WTC11 (cell line): ENCODE measurements around the gene STARD8. TPM values are rescaled to one million over a fixed set of nuclear protein-coding genes. Genes with fewer than 3 reads are reported as not detected.

Experiments used
- ATAC-seq: fragments of 200-7000 bp; cut with Tn5 transposase; 2 replicates; pipeline ENCODE4 v1.10.0; 2021; ENCODE audit warnings: mild to moderate bottlenecking, moderate library complexity
- CTCF ChIA-PET: fragments of 300-600 bp; sonication (Branson Sonifier 250); formaldehyde crosslinking; loops from one replicate; lab custom pipeline; 2021; ENCODE audit warnings: antibody characterized with exemption; lab: Charles Lee
- POLR2A ChIA-PET: fragments of 350-600 bp; sonication (Branson Sonifier 250); formaldehyde crosslinking; loops from one replicate; lab custom pipeline; 2021; ENCODE audit warnings: antibody characterized with exemption; lab: Charles Lee
- DNase-seq: peaks from one replicate; pipeline ENCODE4 v3.0.0; 2021; ENCODE audit warnings: low spot score
- H3K27ac Mint-ChIP-seq: 2 replicates; pipeline ENCODE4 v1.8.0; 2021; ENCODE audit warnings: mixed read lengths
- H3K27me3 Mint-ChIP-seq: 2 replicates; pipeline ENCODE4 v1.8.0; 2021; ENCODE audit warnings: low read depth, mild to moderate bottlenecking, moderate library complexity, mixed read lengths
- H3K36me3 Mint-ChIP-seq: 2 replicates; pipeline ENCODE4 v1.8.0; 2021; ENCODE audit warnings: mixed read lengths
- H3K4me1 Mint-ChIP-seq: 2 replicates; pipeline ENCODE4 v1.8.0; 2022; ENCODE audit warnings: mixed read lengths
- H3K4me3 Mint-ChIP-seq: 2 replicates; pipeline ENCODE4 v1.8.0; 2021; ENCODE audit warnings: mild to moderate bottlenecking, moderate library complexity, mixed read lengths
- H3K9me3 Mint-ChIP-seq: 2 replicates; pipeline ENCODE4 v1.8.0; 2021; ENCODE audit warnings: mixed read lengths
- ATF6 ChIP-seq: sonication (generic); formaldehyde crosslinking; IDR thresholded peaks from 2 replicates; pipeline ENCODE4 v1.8.1; 2023; ENCODE audit warnings: mild to moderate bottlenecking, missing genetic modification reagents
- EMX1 ChIP-seq: fragments of 250-450 bp; sonication (Bioruptor Pico); IDR thresholded peaks from 2 replicates; pipeline ENCODE4 v1.8.0; 2021; ENCODE audit warnings: mild to moderate bottlenecking
- ESRRA ChIP-seq: sonication (generic); formaldehyde crosslinking; IDR thresholded peaks from 2 replicates; pipeline ENCODE4 v1.8.1; 2022; ENCODE audit warnings: mild to moderate bottlenecking, missing genetic modification reagents, borderline replicate concordance
- FOXP1 ChIP-seq: sonication (generic); formaldehyde crosslinking; IDR thresholded peaks from 2 replicates; pipeline ENCODE4 v1.8.0; 2022; ENCODE audit warnings: missing genetic modification reagents, mild to moderate bottlenecking, moderate library complexity, borderline replicate concordance
- HMGA2 ChIP-seq: fragments of 250-450 bp; sonication (Bioruptor Pico); IDR thresholded peaks from 2 replicates; pipeline ENCODE4 v1.4.0; 2021; ENCODE audit warnings: mild to moderate bottlenecking, moderate library complexity
- IRF1 ChIP-seq: sonication (generic); formaldehyde crosslinking; IDR thresholded peaks from 2 replicates; pipeline ENCODE4 v1.8.0; 2023; ENCODE audit warnings: missing genetic modification reagents
- JUN ChIP-seq: sonication (generic); formaldehyde crosslinking; IDR thresholded peaks from 2 replicates; pipeline ENCODE4 v1.8.0; 2023; ENCODE audit warnings: mild to moderate bottlenecking, missing genetic modification reagents
- KAT7 ChIP-seq: sonication (generic); formaldehyde crosslinking; IDR thresholded peaks from 2 replicates; pipeline ENCODE4 v1.8.1; 2023; ENCODE audit warnings: missing genetic modification reagents, mild to moderate bottlenecking, borderline replicate concordance
- MXD4 ChIP-seq: fragments of 250-450 bp; sonication (Bioruptor Pico); IDR thresholded peaks from 2 replicates; pipeline ENCODE4 v1.8.0; 2021; ENCODE audit warnings: mild to moderate bottlenecking, moderate library complexity, borderline replicate concordance
- NFYB ChIP-seq: sonication (generic); formaldehyde crosslinking; conservative IDR thresholded peaks from 2 replicates; pipeline ENCODE4 v1.8.0; 2022; ENCODE audit warnings: low read depth, missing genetic modification reagents
- NR1H2 ChIP-seq: sonication (generic); formaldehyde crosslinking; IDR thresholded peaks from 2 replicates; pipeline ENCODE4 v1.9.0; 2021; ENCODE audit warnings: mild to moderate bottlenecking, moderate library complexity, missing genetic modification reagents
- PREB ChIP-seq: sonication (generic); formaldehyde crosslinking; IDR thresholded peaks from 2 replicates; pipeline ENCODE4 v1.8.1; 2022; ENCODE audit warnings: mild to moderate bottlenecking, missing genetic modification reagents, moderate library complexity, borderline replicate concordance
- PRRX2 ChIP-seq: fragments of 250-450 bp; sonication (Bioruptor Pico); IDR thresholded peaks from 2 replicates; pipeline ENCODE4 v1.8.0; 2021; ENCODE audit warnings: mild to moderate bottlenecking
- RORB ChIP-seq: fragments of 250-450 bp; sonication (Bioruptor Pico); IDR thresholded peaks from 2 replicates; pipeline ENCODE4 v1.9.0; 2021; ENCODE audit warnings: mild to moderate bottlenecking
- SMAD3 ChIP-seq: sonication (generic); formaldehyde crosslinking; IDR thresholded peaks from 2 replicates; pipeline ENCODE4 v1.8.0; 2022; ENCODE audit warnings: missing genetic modification reagents, mild to moderate bottlenecking, borderline replicate concordance
- SMAD4 ChIP-seq: sonication (generic); formaldehyde crosslinking; IDR thresholded peaks from 2 replicates; pipeline ENCODE4 v1.8.0; 2022; ENCODE audit warnings: mild to moderate bottlenecking, missing genetic modification reagents
- SP1 ChIP-seq: sonication (generic); formaldehyde crosslinking; conservative IDR thresholded peaks from 2 replicates; pipeline ENCODE4 v1.8.1; 2022; ENCODE audit warnings: missing genetic modification reagents
- TEAD1 ChIP-seq: sonication (generic); formaldehyde crosslinking; IDR thresholded peaks from 2 replicates; pipeline ENCODE4 v1.8.0; 2022; ENCODE audit warnings: mild to moderate bottlenecking, missing genetic modification reagents
- TP53 ChIP-seq: sonication (generic); formaldehyde crosslinking; IDR thresholded peaks from 2 replicates; pipeline ENCODE4 v1.8.1; 2023; ENCODE audit warnings: mild to moderate bottlenecking, missing genetic modification reagents
- ZBTB43 ChIP-seq: sonication (generic); formaldehyde crosslinking; IDR thresholded peaks from 2 replicates; pipeline ENCODE4 v1.8.1; 2023; ENCODE audit warnings: mild to moderate bottlenecking, missing genetic modification reagents
- ZMAT4 ChIP-seq: fragments of 250-450 bp; sonication (Bioruptor Pico); IDR thresholded peaks from 2 replicates; pipeline ENCODE4 v1.9.0; 2021; ENCODE audit warnings: mild to moderate bottlenecking
- ZNF219 ChIP-seq: sonication (generic); formaldehyde crosslinking; IDR thresholded peaks from 2 replicates; pipeline ENCODE4 v1.8.0; 2023; ENCODE audit warnings: missing genetic modification reagents, mild to moderate bottlenecking, borderline replicate concordance
- ZNF263 ChIP-seq: sonication (generic); formaldehyde crosslinking; IDR thresholded peaks from 2 replicates; pipeline ENCODE4 v1.8.1; 2022; ENCODE audit warnings: low read depth, mild to moderate bottlenecking, moderate library complexity, missing genetic modification reagents
- ZNF512 ChIP-seq: sonication (generic); formaldehyde crosslinking; IDR thresholded peaks from 2 replicates; pipeline ENCODE4 v1.8.1; 2022; ENCODE audit warnings: missing genetic modification reagents, borderline replicate concordance
- total RNA-seq: library from RNA; stranded (reverse); gene quantifications from 3 replicates; pipeline ENCODE4 v1.2.3, GENCODE V29; 2021

The STARD8 gene
- total RNA-seq, 1 experiment from 2014 or later = 8.5 TPM

GRCh38 chrX:68717196-68717595 is 69.7 kb downstream of the STARD8 start:
- ATAC-seq (no peak), DNase-seq (no peak)
- no peak overlapping the region for H3K4me3 Mint-ChIP-seq
- peaks cover 2% of the 10 kb centered on the region; the same call in 1 of the 2 replicates for H3K36me3 Mint-ChIP-seq
- POLR2A ChIA-PET = no interaction called here
- H3K4me1 Mint-ChIP-seq = peaks cover 9% of the 10 kb centered on the region
- TF ChIP-seq NFYB (CRISPR knock-in tag) (no peak), ZNF512 (CRISPR knock-in tag) (no peak), ZMAT4 (CRISPR knock-in tag) (no peak), SMAD3 (CRISPR knock-in tag) (no peak), ESRRA (no peak), ZNF219 (CRISPR knock-in tag) (no peak), IRF1 (CRISPR knock-in tag) (no peak), ZNF263 (no peak), EMX1 (CRISPR knock-in tag) (no peak), SP1 (CRISPR knock-in tag) (no peak)
- TF ChIP-seq, all 79 proteins: peak for 0
- CTCF ChIA-PET = no interaction called here
- Mint-ChIP-seq H3K27me3 (no peaks in the 10 kb centered on the region), H3K27ac (no peak overlapping the region), H3K9me3 (no peaks in the 10 kb centered on the region)

- ChIA-PET POLR2A (no interaction called here), CTCF (no interaction called here)
- no peaks in the 10 kb centered on the region for H3K9me3 Mint-ChIP-seq
- TF ChIP-seq TP53 (CRISPR knock-in tag) = no peak
- no peak for TF ChIP-seq SMAD3 (CRISPR knock-in tag)
- TF ChIP-seq TEAD1 = no peak
- TF ChIP-seq NR1H2 = no peak
- TF ChIP-seq HMGA2 = no peak
- TF ChIP-seq JUN (CRISPR knock-in tag) = no peak
- no peak for TF ChIP-seq RORB (CRISPR knock-in tag)
- TF ChIP-seq ZBTB43 (CRISPR knock-in tag) = no peak
- H3K36me3 Mint-ChIP-seq = peaks cover 2% of the 10 kb centered on the region; the same call in 1 of the 2 replicates
- ATAC-seq (no peak), DNase-seq (no peak)
- H3K4me1 Mint-ChIP-seq = peaks cover 9% of the 10 kb centered on the region
- H3K4me3 Mint-ChIP-seq = no peak overlapping the region
- no peak overlapping the region for H3K27ac Mint-ChIP-seq
- no peaks in the 10 kb centered on the region for H3K27me3 Mint-ChIP-seq
Observed at GRCh38 chrX:68717663-68718442, 70.4 kb downstream of the STARD8 start.

- no peak for DNase-seq
- POLR2A ChIA-PET = no interaction called here
- CTCF ChIA-PET = no interaction called here
- TF ChIP-seq FOXP1 (no peak), JUN (CRISPR knock-in tag) (no peak), ATF6 (CRISPR knock-in tag) (no peak), SMAD4 (no peak), EMX1 (CRISPR knock-in tag) (no peak), PRRX2 (CRISPR knock-in tag) (no peak), KAT7 (CRISPR knock-in tag) (no peak), ZNF219 (CRISPR knock-in tag) (no peak), PREB (CRISPR knock-in tag) (no peak), MXD4 (CRISPR knock-in tag) (no peak)
Observed at GRCh38 chrX:68718443-68718820, 71.0 kb downstream of the STARD8 start.

More at GRCh38 chrX:68718443-68718820, 71.0 kb downstream of the STARD8 start:
- no peak for ATAC-seq
- no peak overlapping the region for H3K4me3 Mint-ChIP-seq
- H3K27ac Mint-ChIP-seq = no peak overlapping the region
- H3K36me3 Mint-ChIP-seq = peaks cover 2% of the 10 kb centered on the region; the same call in 1 of the 2 replicates
- no peaks in the 10 kb centered on the region for H3K27me3 Mint-ChIP-seq
- peaks cover 9% of the 10 kb centered on the region for H3K4me1 Mint-ChIP-seq
- no peaks in the 10 kb centered on the region for H3K9me3 Mint-ChIP-seq
